ENCODE data around the gene SFMBT1. TPM values are rescaled to one million over a fixed set of nuclear protein-coding genes. Genes with fewer than 3 reads are reported as not detected.

The SFMBT1 gene
- total and polyA plus RNA-seq, 2 experiments from 2014 or later = 5.3 to 24.0 TPM

- H3K9me2 ChIP-seq (ENCODE audit: insufficient read depth) = no peaks in the 10 kb centered on the region
- peaks cover 5% of the 10 kb centered on the region; the same call in 1 of the 3 replicates for H3K36me3 Mint-ChIP-seq (ENCODE audit: low read depth)
- peaks cover 11% of the 10 kb centered on the region for H3F3A ChIP-seq (replicated peaks; ENCODE audit: low read depth)
- H3K9me3 Mint-ChIP-seq = no peaks in the 10 kb centered on the region; the same call in 2 of the 3 replicates
- peak within 1 kb of the TSS; percentile 80 for H3K27ac Mint-ChIP-seq
- peaks cover 13% of the 10 kb centered on the region for H4K20me1 ChIP-seq (replicated peaks; ENCODE audit: insufficient read depth)
- peak within 1 kb of the TSS; percentile 95 for H3K4me3 Mint-ChIP-seq
- H3K27ac ChIP-seq (ENCODE audit: low read depth) = peak within 1 kb of the TSS; percentile 78; the same call in 1 of the 2 replicates
- H2AFZ ChIP-seq = peak within 1 kb of the TSS; percentile 93
- DNase-seq (ENCODE audit: low spot score) (peak; percentile 95), ATAC-seq (peak; percentile 95)
- peak within 1 kb of the TSS; percentile 83 for H3K4me3 ChIP-seq
- 0 out of 2 replicates have a peak, but pooled peaks cover 6% of the 10 kb centered on the region for H3K27me3 ChIP-seq (ENCODE audit: insufficient read depth)
- H3K79me2 ChIP-seq (replicated peaks; ENCODE audit: insufficient read depth) = peaks cover 36% of the 10 kb centered on the region
- peak within 1 kb of the TSS; percentile 84 for H3K4me2 ChIP-seq
- peaks cover 8% of the 10 kb centered on the region for H3K4me1 ChIP-seq (ENCODE audit: insufficient read depth)
- peaks cover 16% of the 10 kb centered on the region for H3K4me1 Mint-ChIP-seq
- TF ChIP-seq ZNF462 (CRISPR knock-in tag; IDR thresholded peaks at IDR 0.05) = no peak
- peak; percentile 57; the same call in 1 of the 2 replicates for TF ChIP-seq CREB1 (CRISPR knock-in tag; IDR thresholded peaks at IDR 0.05; ENCODE audit: low read depth)
- peak; percentile 73 for TF ChIP-seq POLR2AphosphoS5 (IDR thresholded peaks at IDR 0.05; ENCODE audit: low read depth)
- H3K36me3 ChIP-seq (ENCODE audit: insufficient read depth) = no peaks in the 10 kb centered on the region; the same call in 1 of the 2 replicates
- H3K27me3 Mint-ChIP-seq (ENCODE audit: insufficient read depth, low read depth, poor library complexity) = no peaks in the 10 kb centered on the region
Observed at GRCh38 chr3:52897130-52898122, 148.4 kb downstream of the SFMBT1 start, which contains the start of gene STIMATE. Gene STIMATE (minus strand): TSS chr3:52897548. CDS start chr3:52897450, 98 bp downstream.

All from GM23338 (cell line).